HG02840 (cell line): Measurements from ENCODE around the gene UNC45B.
"Not testable (repeated sequence)": the region's sequence is repeated elsewhere in the genome, so short reads cannot be mapped to it uniquely, and the experiment has no call there.

ENCODE experiments used
- ATAC-seq: cut with Tn5 transposase; IDR thresholded peaks from one replicate; pipeline ENCODE4 v1.9.1; 2021; ENCODE audit warnings: mild to moderate bottlenecking, moderate library complexity, moderate number of reproducible peaks; ENCODE audit not compliant: unreplicated experiment, low FRiP score

UNC45B gene

DNA sequence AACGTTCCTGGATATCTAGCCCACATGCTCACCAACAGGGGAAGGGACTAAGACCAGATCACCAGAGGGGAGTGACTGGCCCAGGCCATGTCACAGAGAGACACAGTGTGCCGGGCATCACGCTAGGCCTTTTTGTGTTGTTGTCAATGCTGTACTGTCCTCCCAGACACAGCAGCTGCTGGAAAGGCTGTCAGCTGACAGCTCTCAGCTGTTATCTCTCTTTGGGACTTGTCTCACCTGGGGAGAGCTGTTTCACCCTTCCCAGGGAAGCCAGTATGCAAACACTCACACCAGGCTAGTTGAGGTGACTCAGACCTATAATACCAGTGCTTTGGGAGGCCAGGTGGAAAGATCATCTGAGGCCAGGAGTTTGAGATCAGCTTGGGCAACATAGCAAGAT, 19.4 kb downstream of the UNC45B start:
- no peak for ATAC-seq

DNA sequence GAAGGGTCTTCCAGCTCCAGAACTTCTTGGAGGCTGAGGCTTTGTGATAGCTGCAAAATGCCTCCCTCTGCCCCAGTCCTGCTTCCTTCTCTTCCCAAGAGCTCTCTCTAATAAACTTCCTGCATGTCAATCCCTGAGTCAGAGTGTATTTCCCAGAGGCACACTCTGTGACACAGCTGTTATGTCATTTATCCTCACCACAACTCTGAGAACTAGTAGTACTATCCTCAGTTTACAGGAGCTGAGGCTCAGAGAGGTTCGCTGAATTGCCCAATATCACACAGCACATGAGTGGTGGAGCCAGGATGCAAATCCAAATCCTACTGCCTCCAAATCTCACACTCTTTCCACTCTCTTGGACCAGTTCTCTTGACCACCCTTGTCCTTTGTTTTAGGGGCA, 20.0 kb downstream of the UNC45B start:
- ATAC-seq: no peak

DNA sequence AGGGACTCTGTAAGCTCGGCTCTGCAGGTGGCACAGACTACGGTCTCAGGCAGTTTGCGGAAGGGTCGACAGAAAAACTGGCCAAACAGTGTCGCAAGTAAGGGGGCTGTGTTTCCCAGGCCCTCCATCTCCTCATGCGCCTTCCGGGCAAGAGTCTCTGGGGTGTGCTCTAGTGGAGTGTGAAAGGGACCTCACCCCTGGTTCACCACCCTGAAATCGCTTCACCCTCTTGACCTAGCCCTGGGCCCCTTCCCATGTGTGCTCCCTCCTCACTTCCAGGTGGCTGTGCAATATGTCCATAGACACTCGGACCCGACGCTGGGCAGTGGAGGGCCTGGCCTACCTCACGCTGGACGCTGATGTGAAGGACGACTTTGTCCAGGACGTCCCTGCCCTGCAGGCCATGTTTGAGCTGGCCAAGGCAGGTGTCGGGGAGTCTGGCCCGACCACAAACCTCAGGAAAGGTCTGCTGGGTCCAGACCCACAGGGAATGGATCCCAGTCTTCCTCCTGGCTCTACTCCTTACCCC, 22.3 kb downstream of the UNC45B start:
- no peak for ATAC-seq

DNA sequence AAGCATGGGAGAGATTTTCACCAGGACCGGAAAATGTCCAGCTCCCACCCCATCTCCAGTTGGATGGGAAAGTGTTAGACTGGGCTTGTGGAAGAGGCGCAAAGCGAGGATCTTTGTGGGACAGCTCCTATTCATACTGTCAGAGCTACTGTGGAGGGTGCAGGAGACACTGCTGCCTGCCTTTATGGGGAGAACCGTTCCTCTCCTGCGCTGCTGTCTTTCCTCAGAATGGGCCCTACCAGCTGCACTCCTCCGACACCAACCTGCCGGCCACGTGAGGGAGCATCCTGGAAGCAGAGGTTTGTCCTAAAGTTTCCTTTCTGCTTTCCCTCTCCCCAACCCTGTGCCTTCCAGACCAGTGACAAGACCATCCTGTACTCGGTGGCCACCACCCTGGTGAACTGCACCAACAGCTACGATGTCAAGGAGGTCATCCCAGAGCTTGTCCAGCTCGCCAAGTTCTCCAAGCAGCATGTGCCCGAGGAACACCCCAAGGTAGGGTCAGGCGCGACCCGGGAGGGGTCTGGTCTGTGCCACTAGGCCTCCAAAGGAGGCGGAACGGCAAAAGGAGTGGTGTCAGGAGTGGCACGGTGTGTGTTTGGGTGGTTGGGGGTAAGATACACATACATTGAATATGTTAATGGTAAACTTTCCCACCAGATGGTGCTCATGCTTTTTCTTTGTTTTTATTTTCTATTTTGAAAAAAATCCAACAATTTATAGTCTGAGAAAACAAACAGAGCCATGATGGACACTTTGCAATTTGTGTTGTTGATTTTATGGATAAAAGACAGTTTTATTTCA, 23.6 kb downstream of the UNC45B start:
- no peak for ATAC-seq

DNA sequence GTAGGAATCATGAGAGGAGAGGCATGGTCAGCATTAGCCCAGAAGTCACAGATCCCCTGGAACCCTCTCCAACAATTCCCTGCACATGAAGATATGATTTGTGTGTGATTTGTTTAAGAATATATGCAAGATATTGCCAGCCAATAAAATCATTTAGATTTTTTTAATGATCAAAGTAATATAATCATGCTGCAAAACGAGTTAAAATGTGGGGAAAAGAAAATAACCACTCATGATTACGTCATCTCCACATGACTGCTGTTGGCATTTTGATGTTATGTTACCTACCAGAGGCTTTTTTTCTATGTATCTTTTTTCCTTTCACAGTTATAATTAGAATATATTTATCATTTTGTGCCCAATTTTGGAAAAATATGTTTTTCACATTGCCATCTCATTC, 24.2 kb downstream of the UNC45B start:
- ATAC-seq: no peak

DNA sequence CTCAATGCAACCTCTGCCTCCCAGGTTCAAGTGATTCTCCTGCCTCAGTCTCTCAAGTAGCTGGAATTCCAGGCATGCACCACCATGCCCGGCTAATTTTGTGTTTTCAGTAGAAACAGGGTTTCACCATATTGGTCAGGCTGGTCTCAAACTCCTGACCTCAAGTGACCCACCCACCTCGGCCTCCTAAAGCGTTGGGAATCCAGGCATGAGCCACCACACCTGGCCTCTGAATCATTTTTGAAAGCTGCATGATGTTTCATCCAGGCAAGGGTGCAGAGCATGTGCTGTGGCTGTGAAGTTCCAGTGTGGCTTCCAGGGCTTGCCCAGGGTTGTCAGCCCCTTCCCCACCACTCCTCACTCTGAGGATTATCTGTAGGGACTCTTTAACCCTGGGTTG, 24.7 kb downstream of the UNC45B start:
- not testable (repeated sequence) for ATAC-seq

DNA sequence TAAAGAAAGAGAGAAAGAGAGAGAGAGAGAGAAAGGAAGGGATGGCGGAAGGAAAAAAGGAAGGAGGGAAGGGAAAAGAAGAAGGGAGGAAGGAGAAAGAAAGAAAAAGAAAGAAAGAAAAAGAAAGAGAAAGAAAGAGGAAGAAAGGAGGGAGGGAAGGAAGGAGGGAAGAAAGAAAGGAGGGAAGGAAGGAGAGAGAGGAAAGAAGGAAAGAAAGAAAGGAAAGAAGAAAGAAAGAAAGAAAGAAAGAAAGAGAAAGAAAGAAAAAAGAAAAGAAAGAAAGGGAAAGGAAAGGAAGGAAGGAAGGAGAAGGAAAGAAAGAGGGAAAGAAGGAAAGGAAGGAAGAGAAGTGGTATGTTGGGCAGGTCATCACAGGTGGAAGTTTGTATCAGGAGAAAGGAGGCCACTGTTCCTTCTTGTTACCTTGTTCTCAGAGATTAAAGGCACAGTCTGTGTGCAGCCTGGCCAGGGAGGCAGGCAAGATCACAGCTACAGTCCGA, 27.3 kb downstream of the UNC45B start:
- no peak for ATAC-seq

DNA sequence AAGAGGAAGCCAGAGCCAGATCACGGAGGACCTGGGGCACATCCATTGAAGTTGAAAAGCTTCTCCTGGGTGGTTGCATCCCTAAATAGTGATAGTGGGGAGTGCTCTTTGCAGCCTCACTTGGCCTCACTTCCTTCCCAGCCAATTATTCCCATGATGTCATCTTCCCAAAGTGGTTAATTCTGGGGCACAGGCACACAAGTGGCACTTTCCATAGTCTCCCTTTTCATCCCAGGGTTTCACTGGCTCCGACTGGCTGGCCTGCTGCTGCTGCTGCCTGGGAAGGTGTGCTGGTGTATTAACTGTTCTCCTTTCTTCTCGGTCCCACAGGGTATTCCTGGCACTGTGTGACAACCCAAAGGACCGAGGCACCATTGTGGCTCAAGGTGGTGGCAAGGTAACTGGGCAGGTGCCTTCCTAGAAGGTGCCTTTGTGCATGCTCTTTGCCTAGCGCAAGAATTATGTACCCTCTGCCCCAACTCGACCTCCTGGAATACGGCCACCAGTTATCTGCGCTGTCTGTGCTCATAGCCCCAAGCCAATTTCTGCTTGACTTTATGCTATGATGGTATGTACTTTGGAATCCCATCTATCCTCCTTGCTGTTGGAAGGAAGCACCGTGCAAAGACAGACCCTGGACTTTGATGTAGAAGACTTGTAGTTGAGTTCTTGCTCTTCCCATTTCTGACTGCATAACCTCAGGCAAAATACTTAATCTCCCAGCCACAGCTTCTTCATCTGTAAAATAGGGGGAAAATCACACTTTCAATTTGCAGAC, 28.2 kb downstream of the UNC45B start:
- no peak for ATAC-seq

DNA sequence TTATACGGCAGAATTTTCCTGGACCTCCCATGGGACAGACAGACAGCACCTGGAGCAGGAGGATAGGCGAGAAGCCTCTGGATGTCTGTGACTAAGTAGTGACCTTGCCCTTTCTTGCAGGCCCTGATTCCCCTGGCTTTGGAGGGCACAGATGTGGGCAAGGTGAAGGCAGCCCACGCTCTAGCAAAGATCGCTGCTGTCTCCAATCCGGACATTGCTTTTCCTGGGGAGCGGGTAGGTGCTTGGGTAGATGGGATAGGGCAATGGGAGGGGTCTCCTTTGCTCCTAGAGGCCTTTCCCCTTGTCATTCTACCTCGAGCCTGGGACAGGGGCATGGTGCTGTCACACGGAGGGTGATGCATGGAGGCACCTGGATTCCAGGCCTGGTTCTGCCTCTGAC, 29.3 kb downstream of the UNC45B start:
- no peak for ATAC-seq

DNA sequence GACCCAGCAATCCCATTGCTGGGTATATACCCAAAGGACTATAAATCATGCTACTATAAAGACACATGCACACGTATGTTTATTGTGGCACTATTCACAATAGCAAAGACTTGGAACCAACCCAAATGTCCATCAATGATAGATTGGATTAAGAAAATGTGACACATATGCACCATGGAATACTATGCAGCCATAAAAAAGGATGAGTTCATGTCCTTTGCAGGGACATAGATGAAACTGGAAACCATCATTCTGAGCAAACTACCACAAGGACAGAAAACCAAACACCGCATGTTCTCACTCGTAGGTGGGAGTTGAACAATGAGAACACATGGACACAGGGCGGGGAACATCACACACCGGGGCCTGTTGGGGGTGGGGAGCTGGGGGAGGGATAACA, 31.8 kb downstream of the UNC45B start:
- ATAC-seq: not testable (repeated sequence)

DNA sequence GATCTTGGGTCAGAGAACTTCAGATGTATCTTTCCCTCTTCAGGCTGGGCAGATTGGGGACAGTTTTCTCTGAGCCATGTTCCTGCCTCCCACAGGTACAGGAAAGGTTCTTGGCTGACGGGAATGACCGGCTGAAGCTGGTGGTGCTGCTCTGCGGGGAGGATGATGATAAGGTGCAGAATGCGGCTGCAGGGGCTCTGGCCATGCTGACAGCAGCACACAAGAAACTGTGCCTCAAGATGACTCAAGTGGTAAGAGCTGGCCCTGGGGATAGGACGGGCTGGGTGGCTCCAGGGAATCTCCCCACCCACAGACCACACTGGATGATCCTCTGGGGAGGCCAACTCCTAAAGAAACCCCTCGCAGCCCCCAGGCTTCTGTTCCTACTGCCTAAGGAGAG, 35.7 kb downstream of the UNC45B start:
- no peak for ATAC-seq

DNA sequence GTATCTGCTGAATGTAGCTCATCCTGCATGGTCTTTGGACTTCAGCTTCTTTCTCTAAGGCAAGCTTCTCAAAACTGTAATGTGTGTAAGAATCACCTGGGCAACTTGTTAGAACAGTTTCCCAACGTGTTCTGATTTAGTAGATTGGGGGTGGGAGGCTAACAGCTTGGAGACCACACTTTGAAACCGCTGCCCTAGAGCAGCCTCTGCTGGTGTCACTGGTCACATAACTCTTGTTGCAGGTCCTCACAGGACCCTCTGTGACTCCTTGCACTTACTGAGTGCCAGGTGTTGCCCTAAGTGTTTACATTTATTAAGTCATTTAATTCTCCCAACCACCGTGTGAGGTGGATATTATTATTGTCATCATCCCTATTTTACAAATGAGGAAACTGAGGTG, 36.7 kb downstream of the UNC45B start:
- no peak for ATAC-seq

DNA sequence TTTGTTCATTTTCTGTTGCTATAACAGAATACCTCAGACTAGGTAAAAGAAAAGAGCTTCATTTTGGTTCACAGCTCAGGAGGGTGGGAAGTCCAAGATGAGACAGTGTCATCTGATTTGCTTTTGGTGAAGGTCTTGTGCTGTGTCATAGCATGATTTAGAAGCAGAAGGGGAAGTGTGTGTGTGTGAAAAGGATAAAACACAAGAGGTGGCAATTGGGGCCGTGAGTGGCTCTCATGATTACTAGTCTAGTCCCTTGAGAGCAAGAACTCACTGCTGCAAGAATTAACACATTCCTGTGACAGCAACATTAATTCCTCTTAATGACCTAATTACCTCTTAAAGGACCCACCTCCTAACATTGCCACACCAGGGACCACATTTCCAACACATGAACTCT, 38.2 kb downstream of the UNC45B start:
- ATAC-seq: no peak

DNA sequence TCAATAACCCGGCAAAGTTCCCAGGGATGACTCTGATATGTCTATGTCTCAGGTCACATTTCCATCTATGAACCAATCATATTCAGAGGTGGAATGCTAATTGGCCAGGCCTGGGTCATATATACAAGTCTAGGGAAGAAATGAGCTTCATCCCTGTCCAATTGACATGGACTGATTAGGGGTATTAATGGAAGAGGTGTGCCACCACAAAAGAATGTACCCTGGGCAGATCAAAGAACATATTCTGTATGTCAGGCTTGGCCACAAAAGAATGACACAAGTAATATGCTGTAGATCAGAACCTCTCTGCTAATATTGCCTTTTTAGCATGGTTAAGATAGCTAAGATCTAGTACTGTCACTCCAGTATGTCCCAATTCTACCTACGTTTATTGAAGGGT, 39.9 kb downstream of the UNC45B start:
- no peak for ATAC-seq

DNA sequence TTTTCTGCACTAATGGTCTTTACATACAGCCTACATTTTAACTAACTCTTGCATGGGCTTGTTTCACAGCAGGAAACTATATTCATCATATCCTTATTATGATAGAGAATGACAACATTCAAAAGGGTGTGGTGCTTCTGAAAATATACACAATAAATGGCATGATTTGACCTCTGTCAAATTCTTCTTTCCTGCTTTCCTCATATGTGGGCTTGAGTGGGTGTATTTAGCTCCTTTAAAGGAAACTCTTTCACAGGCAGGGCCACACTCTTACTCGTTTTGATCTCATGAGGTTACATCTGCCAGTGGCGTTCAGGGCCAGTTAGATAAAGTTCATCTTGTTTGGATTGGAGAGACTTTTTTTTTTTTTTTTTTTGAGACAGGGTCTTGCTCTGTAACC, 40.5 kb downstream of the UNC45B start:
- no peak for ATAC-seq

DNA sequence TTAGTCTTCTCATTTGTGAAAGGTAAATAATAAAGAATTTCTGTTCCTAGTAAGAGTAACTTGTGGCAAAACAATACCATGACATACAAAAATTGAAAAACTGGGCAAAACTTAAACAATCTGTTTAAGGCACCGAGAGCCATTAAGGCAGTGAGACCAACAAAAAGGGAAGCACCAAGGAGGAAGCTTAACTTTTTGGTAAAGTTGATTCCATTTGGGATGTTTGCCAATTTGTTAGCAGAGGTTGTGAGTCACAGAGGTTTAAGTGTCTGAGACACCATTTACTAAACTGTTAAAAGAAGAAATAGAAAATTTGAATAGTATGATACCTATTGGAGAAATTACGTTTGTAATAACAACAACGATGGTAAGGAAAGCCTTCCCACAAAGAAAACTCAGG, 41.7 kb downstream of the UNC45B start:
- no peak for ATAC-seq

DNA sequence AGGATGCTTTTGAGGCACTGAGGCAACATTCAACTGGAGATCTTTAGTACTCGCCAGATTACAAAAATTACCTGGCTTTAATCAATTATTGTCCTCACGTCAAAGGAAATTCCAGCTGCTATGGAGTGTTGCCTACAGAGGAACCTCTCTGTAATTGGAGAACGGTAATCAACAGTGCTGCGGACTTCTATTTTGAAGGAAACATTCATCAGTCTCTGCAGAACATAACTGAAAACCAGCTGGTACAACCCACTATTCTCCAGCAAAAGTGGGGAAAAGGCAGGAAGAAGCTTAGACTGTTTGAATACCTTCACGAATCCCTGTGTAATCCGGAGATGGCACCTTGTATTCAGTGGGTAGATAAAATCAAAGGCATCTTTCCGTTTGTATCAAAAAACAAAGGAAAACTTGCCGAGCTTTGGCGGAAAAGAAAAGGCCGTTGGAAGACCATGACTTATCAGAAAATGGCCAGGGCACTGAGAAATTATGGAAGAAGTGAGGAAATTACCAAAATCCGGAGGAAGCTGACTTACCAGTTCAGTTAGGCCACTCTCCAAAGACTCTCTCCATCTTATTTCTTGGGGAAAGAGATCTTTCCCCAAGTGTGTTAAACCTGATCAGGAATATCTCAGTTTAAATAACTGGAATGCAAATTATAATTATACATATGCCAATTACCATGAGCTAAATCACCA, 43.5 kb downstream of the UNC45B start:
- no peak for ATAC-seq

DNA sequence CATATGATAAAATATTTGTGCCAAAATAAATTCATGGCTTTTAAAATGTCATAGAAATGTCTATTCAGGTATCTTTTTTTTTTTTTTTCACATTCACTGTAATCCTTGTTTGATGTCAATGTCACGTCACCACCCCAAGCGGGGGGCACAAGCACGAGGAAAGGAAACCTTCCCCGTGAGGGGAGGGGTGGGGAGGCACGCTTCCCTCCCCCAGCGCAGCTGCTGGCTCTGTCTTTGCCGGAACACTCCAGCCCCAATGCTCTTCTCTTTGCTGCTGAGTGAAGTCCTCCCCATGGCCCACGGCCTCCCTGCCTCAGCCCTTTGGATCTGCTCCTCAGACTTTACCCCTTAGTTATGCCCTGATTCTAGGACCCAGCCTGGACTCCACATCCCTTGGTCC, 45.1 kb downstream of the UNC45B start:
- ATAC-seq: no peak

DNA sequence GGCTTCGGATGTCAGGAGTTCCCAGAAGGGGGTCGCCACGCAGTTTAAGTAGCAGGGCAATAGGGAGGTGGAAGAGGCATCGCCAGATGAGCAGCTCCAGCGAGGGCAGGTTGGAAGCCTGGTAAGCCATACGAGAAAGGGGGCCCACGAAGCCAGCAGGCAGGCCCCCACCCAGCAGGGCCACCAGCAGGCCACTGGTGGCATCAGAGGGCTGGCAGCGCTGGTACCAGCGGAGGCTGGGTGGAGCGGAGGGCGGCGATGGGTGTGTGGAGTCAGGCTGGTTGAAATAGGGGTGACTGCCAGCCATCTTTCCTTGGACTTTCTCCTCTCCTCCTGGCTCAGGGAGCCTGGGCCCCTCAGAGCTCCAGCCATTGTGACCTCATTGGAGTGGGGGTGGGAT, 46.4 kb downstream of the UNC45B start, which contains the start of gene SLC35G3:
Gene SLC35G3 (minus strand): TSS at position 393 of the 400 bp plus-strand sequence. CDS start 86 bp downstream, at position 307.
- ATAC-seq: not testable (repeated sequence)

DNA sequence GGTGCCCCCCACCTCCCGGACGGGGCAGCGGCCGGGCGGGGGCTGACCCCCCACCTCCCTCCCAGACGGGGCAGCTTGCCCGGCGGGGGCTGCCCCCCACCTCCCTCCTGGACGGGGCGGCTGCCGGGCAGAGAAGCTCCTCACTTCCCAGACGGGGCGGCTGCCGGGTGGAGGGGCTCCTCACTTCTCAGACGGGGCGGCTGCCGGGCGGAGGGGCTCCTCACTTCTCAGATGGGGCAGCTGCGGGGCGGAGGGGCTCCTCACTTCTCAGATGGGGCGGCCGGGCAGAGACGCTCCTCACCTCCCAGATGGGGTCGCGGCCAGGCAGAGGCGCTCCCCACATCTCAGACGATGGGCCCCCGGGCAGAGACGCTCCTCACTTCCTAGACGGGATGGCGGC, 47.4 kb downstream of the UNC45B start:
- ATAC-seq: not testable (repeated sequence)

DNA sequence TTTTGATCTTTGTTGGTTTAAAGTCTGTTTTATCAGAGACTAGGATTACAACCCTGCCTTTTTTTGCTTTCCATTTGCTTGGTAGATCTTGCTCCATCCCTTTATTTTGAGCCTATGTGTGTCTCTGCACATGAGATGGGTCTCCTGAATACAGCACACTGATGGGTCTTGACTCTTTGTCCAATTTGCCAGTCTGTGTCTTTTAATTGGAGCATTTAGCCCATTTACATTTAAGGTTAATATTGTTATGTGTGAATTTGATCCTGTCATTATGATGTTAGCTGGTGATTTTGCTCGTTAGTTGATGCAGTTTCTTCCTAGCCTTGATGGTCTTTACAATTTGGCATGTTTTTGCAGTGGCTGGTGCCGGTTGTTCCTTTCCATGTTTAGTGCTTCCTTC, 55.0 kb downstream of the UNC45B start:
- ATAC-seq: not testable (repeated sequence)
